Prostate gland (tissue), 2 donors: ENCODE data around the gene CHKA.

Experiments
- CTCF ChIP-seq, 4 experiments: fragments of 200-600 bp in 2 of 4; fragments of 450-650 bp in 2 of 4; sonication (generic) in 2 of 4; IDR thresholded peaks; 1 replicate in 3 of 4; 2 replicates in 1 of 4; pipeline ENCODE4 v1.5.1; 2016 to 2019; ENCODE audit warnings: antibody characterized with exemption in 4 of 4, mild to moderate bottlenecking in 2 of 4, moderate library complexity in 2 of 4
- POLR2A ChIP-seq: fragments of 450-650 bp; IDR thresholded peaks from one replicate; pipeline ENCODE4 v1.6.1; 2016; ENCODE audit warnings: antibody characterized with exemption, mild to moderate bottlenecking
- POLR2AphosphoS5 ChIP-seq: sonication (generic); formaldehyde crosslinking; IDR thresholded peaks from one replicate; pipeline ENCODE4 v1.6.1; 2017; ENCODE audit warnings: antibody characterized with exemption

GRCh38 chr11:68159665-68160064, 38.5 kb upstream of the CHKA start:
- no peak for TF ChIP-seq POLR2A
- no peak for TF ChIP-seq CTCF (IDR thresholded peaks at IDR 0.05)
- no peak for TF ChIP-seq POLR2AphosphoS5
